OCI-M2 (cell line): ENCODE results near the gene PARVG.
"Not testable (repeated sequence)": the region's sequence is repeated elsewhere in the genome, so short reads cannot be mapped to it uniquely, and the experiment has no call there.

Experiments
- DNase-seq: peaks from one replicate; lab custom pipeline; 2025; ENCODE audit not compliant: unreplicated experiment; lab: John Stamatoyannopoulos, UW

Gene PARVG

DNA sequence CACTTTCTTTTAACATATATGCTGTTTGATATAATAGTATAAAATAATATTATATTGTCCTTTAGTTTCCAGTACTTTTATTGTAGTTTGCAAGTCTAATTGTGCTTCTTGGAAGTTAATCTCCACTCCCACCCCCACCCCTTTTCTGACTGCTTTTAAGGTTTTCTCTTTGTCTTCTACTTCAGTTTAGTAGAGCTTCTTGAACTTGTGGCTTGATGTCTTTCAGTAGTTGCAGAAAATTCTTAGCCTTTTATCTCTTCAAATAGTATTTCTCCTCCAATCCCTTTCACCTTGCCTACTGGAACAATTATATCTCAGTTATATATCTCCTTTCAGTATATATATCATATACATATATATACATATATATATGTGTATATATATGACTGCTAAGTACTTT lies 56.6 kb downstream of the PARVG start:
- DNase-seq, result no peak

DNA sequence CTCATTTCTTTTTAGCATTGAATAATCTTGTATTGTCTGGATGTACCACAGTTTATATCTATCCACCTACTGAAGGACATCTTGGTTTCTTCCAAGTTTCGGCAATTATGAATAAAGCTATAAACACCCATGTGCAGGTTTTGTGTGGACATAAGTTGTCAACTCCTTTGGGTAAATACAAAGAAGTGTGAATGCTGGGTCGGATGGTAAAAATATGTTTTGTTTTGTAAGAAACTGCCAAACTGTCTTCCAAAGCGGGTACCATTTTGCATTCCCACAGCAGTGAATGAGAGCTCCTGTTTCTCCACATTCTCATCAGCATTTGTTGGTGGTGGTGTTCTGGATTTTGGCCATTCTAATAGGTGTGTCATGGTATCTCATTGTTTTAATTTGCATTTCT lies 60.4 kb downstream of the PARVG start:
- DNase-seq, result not testable (repeated sequence)

DNA sequence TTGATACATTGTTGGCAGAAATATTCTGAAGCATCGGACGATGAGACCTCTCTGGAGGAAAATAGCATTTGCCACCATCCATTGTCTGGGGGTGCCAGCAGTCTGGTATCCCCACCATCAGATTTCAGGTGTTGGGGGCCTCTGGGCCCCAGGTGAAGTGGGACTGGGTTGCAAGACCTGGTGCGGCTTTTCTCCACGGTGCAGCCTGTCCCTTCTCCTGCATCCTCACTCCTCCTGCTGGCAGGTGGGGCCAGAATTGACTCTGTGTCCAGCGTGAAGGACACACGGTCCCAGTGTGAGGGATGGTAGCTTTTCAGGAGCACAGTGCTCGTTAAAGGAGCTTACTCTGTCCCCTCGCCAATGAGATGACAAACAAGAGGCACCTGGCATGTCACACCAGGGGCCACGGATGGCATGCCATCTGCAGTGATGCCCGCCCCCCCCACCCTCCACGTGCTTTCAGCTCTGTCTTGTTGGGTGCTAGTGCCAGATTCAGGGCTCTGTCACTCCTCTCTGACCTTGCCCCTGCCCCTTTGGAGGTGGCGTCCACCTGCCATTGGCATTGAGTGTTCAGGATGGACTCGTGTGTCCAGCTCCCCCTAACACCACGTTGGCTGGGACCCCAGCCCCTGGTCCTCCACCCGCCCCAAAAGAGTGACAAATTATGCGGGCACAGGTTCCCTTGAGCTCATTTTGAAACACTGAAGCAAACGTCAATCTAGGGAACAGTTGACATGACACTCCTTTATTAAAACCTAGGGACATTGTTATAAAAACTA lies 62.4 kb downstream of the PARVG start:
- no peak for DNase-seq

- no peak for DNase-seq
Measured at GRCh38 chr22:44243761-44244160, 63.0 kb downstream of the PARVG start.

DNA sequence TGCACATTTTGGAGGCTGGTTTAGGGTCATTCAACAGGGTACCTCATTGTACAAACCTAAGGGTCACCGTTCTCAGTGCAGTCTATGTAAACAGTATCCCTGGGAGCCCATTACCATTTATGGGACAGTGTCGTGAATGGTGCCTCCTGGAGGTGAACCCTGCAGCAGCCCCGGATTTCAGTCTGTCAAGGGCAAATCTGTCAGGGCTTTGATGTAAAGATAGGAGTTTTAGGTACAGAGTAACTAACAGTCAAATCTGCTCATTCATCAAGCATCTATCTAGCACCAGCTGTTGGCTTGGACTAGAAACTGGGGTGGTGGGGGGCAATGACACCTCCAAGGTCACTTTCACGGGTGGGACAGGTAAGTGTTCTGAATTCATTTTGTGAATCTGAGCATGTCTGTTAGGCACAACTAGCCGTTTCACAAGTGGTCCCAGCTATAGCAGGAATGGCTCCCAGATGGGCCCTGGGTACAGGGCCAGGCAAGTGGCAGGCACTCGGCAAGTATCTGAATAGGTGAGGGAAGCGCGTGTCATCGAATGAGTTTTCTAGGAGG lies 63.6 kb downstream of the PARVG start:
- no peak for DNase-seq

DNA sequence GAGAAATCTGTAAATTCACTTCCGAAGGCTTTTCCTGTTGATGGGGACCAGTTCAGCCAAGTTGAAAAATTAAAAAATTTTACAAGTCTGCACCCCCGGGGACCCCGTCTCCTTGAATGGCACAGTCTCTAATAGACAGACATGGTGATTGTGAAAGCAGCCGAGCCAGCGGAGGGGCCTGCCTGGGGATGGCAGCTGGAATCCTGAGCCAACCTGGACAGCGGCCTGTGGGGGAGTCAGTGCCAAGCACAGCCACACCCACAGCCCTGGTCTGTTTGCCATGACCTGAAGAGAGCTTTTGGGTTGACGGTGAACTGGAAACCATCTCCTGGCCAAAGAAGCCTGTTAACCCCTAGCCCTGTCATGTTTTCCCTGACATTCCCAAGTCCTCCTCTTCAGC lies 64.7 kb downstream of the PARVG start:
- DNase-seq, result no peak

DNA sequence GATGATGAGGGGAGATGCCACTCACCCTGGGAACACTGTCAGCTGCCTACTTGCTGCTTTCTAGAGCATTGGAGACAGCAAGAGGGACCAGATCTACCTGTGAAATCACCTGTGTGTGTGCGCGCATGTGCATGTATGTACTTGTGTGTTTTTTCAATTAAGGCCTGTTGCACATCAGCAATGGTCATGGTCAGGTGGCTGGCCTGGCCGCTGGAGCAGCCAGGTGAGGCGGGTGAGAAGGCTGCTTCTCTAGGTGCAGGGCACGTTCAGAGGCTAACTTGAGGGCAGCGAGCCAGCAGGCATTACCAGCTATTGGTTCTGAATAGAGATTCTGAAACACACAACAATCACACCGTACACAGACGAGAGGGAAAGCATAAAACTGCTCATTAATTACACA lies 65.1 kb downstream of the PARVG start:
- no peak for DNase-seq

- DNase-seq, result no peak
Measured at GRCh38 chr22:44246615-44247326, 66.0 kb downstream of the PARVG start.

DNA sequence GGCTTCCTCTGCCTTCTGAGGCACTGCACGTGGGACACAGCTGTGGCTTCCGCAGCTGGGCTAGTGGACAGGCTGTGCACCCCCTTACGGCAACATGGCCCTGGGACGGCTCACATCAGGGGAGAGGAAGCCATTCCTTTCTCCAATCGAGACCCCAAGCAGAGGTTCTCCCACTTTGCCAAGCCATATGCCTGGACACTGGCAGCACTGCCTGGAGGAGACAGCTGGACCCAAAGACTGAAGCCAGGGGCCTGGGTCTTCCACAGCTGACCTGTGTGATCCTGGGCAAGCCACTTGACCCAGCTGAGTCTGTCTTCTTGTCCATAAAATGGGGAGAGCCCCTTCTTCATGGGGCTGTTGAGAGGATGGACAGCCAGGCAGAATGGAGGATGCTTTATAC lies 66.6 kb downstream of the PARVG start:
- no peak for DNase-seq

- DNase-seq, result no peak
Measured at GRCh38 chr22:44247923-44248892, 67.5 kb downstream of the PARVG start.

DNA sequence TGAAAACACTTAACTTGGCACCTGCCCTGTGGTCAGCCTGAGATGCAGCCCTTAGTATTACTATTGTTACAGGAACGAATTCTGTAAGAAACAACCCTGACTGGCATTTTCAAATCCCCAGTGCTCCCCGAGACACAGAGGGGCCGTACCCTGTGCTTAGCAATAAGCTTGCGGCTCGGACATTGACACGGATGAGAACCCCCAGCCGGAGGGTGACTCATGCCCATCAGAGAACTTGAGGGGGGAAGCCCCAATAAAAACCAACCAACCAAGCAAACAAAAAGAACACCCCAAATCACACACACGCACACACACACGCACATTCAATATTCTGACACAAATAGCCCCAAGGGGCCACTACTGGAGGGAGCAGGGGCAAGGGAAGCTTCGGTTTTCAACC lies 68.2 kb downstream of the PARVG start:
- no peak for DNase-seq

- no peak for DNase-seq
Measured at GRCh38 chr22:44249376-44250147, 68.8 kb downstream of the PARVG start.

GRCh38 chr22:44254811-44255210 lies 74.1 kb downstream of the PARVG start:
- no peak for DNase-seq

DNA sequence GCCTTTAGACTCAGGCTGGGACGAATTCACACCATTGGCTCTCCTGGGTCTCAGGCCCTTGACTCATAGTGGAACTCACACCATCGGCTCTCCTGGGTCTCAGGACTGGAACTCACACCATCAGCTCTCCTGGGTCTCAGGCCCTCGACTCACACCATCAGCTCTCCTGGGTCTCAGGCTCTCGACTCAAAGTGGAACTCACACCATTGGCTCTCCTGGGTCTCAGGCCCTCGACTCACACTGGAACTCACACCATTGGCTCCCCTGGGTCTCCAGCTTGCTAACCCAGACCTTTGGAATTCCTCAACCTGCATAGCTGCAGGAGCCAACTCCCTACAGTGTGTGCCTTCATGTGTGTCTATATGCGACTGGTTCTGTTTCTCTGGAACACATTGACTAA lies 75.4 kb downstream of the PARVG start:
- no peak for DNase-seq

- DNase-seq, result no peak
Measured at GRCh38 chr22:44256556-44257485, 76.1 kb downstream of the PARVG start.
